Measurements from ENCODE around the gene RABL2B.

Gene RABL2B

DNA sequence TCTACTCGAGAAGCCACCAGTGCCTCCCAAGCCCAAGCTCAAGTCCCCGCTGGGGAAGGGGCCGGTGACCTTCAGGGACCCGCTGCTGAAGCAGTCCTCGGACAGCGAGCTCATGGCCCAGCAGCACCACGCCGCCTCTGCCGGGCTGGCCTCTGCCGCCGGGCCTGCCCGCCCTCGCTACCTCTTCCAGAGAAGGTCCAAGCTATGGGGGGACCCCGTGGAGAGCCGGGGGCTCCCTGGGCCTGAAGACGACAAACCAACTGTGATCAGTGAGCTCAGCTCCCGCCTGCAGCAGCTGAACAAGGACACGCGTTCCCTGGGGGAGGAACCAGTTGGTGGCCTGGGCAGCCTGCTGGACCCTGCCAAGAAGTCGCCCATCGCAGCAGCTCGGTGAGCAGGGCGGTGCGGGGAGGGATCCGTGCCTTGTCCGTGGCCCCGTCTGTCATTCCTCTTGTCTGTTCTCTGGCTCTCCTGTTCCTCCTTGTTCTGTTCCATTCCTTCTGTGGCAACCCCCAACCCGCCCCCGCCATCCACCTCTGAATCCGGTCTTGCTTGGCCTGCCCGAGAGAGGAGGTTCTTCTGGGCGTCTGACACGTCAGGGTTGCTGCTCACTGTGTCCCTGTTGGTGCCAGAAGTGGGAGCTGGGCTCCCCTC lies 61.3 kb downstream of the RABL2B start:
- DNase-seq, result no peak

DNA sequence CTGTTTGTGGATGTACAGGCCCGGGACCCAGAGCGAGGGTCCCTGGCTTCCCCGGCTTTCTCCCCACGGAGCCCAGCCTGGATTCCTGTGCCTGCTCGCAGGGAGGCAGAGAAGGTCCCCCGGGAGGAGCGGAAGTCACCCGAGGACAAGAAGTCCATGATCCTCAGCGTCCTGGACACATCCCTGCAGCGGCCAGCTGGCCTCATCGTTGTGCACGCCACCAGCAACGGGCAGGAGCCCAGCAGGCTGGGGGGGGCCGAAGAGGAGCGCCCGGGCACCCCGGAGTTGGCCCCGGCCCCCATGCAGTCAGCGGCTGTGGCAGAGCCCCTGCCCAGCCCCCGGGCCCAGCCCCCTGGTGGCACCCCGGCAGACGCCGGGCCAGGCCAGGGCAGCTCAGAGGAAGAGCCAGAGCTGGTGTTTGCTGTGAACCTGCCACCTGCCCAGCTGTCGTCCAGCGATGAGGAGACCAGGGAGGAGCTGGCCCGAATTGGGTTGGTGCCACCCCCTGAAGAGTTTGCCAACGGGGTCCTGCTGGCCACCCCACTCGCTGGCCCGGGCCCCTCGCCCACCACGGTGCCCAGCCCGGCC lies 62.1 kb downstream of the RABL2B start:
- no peak for DNase-seq

GRCh38 chr22:50720301-50721256 lies 62.9 kb downstream of the RABL2B start:
- no peak for DNase-seq

GRCh38 chr22:50719814-50720300 lies 63.6 kb downstream of the RABL2B start:
- DNase-seq, result no peak

GRCh38 chr22:50718352-50718709 lies 65.1 kb downstream of the RABL2B start:
- no peak for DNase-seq

- no peak for DNase-seq
Measured at GRCh38 chr22:50717709-50718351, 65.6 kb downstream of the RABL2B start.

Measured in NCI-H345 (cell line).